ENCODE data around the gene TPGS2.

TPGS2 gene

GRCh38 chr18:36814994-36815393 is 13.8 kb downstream of the TPGS2 start:
- H3K4me3 ChIP-seq (replicated peaks; ENCODE audit: low read depth, low read length) = no peak overlapping the region
- TF ChIP-seq CTCF (IDR thresholded peaks at IDR 0.05; ENCODE audit: low read depth, low read length, missing control alignments) = no peak
- no peak for DNase-seq (ENCODE audit: extremely low read depth, low read depth)

- no peak for DNase-seq (ENCODE audit: extremely low read depth, low read depth)
- no peak for TF ChIP-seq CTCF (IDR thresholded peaks at IDR 0.05; ENCODE audit: low read depth, low read length, missing control alignments)
- H3K4me3 ChIP-seq (replicated peaks; ENCODE audit: low read depth, low read length) = no peak overlapping the region
These were observed 15.0 kb downstream of the TPGS2 start for GRCh38 chr18:36813824-36814223.

DNA sequence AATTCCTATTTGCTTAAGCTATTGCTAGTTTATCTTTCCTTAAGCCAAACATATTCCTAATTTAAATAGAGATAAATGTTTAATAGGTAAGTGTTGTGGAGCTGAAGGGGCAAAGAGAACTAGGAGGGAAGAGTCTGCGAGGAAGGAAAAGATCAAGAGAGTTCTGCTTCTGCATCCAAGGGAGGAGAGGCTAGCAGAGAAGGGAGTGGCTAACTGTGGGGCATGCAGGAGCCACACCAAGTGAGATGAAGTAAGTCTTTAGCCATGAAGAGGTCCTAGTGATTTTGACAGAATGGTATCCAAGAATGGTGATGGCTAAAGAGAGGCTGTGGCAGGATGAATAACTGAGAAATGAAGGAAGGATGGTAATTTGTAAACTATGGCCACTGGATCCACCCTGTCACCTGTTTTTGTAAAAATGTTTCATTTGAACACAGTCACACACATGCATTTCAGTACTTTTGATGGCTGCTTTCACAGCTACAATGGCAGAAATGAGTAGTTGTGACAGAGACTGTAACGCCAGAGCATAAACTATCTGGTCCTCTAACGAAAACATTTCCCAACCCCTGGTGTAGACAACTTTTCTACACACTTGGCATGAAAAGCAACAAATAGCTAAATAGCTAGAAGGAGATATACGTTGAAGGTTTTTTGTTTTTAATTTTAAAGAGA is 15.6 kb downstream of the TPGS2 start:
- H3K4me3 ChIP-seq (replicated peaks; ENCODE audit: low read depth, low read length) = no peak overlapping the region
- no peak for DNase-seq (ENCODE audit: extremely low read depth, low read depth)
- TF ChIP-seq CTCF (IDR thresholded peaks at IDR 0.05; ENCODE audit: low read depth, low read length, missing control alignments) = no peak

- no peak for TF ChIP-seq CTCF (IDR thresholded peaks at IDR 0.05; ENCODE audit: low read depth, low read length, missing control alignments)
- no peak overlapping the region for H3K4me3 ChIP-seq (replicated peaks; ENCODE audit: low read depth, low read length)
- DNase-seq (ENCODE audit: extremely low read depth, low read depth) = no peak
These were observed 16.1 kb downstream of the TPGS2 start for GRCh38 chr18:36812678-36813077.

DNA sequence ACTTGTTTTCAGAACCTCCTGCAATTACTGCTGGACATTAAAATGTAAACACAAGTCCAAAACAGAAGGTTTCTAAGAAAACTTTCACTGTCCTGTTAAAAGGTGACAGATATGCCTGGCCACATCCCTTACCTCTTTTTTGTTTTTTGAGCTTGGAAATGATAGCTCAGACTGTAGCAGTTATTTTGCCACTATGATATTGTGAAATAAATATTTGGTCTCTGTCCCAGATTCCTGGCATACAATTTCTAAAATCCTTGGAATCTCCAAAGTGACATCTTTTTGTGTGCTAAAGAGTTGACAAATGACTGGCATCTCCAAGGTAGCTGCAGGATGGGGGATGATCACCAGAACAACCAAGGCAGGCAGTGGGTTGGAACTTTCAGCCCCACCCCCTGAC is 16.8 kb downstream of the TPGS2 start:
- H3K4me3 ChIP-seq (replicated peaks; ENCODE audit: low read depth, low read length) = no peak overlapping the region
- no peak for DNase-seq (ENCODE audit: extremely low read depth, low read depth)
- no peak for TF ChIP-seq CTCF (IDR thresholded peaks at IDR 0.05; ENCODE audit: low read depth, low read length, missing control alignments)

DNA sequence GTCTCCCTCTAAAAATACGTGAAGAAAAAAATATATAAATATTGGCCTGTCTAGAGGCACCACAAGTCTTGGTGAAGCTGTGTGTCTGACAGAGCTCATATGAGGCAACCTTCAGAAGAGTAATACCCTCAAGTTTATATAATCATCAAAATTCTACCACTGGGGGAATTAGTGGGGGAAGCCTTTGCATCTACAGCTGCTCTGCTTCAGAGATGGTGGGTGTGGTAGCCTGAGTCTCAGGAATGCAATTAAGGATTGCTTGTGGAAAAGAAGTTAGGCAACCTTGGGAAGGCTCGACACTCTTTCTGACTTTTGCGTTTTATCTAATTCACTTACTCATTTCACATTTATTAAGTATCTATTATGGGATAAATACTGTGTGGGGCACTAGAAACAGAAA is 17.4 kb downstream of the TPGS2 start:
- TF ChIP-seq CTCF (IDR thresholded peaks at IDR 0.05; ENCODE audit: low read depth, low read length, missing control alignments) = no peak
- no peak for DNase-seq (ENCODE audit: extremely low read depth, low read depth)
- no peak overlapping the region for H3K4me3 ChIP-seq (replicated peaks; ENCODE audit: low read depth, low read length)

All from HFF-Myc (cell line).